GM19023 (cell line): ENCODE results near the gene HHAT.
A peak's percentile ranks its signal among the peaks of the same experiment; 100 is the strongest.

Source experiments
- ATAC-seq: cut with Tn5 transposase; IDR thresholded peaks from one replicate; pipeline ENCODE4 v1.9.1; 2021; ENCODE audit warnings: mild to moderate bottlenecking, moderate library complexity; ENCODE audit not compliant: unreplicated experiment

Gene HHAT

GRCh38 chr1:210663730-210664573 is 335.2 kb downstream of the HHAT start:
- no peak for ATAC-seq

DNA sequence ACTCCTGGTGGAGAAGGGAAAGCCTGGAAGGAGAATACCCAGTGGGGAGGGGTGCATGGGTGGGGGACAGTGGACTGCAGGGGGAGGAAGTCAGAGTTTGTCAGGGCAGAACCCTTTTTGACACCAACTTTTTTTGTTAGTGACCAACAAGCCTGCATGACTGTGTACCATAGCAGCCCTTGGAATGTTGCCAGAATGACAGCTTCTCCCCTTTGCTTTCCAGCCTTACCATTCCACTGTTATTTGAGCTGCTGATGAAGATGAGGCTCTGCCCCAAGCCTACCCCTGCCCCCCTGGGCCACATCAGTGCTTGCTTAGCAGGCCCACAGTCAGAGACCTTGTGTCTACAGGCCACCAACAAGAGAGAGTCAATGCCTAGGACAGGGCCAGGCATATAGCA is 341.2 kb downstream of the HHAT start:
- no peak for ATAC-seq

GRCh38 chr1:210674151-210674550 is 345.4 kb downstream of the HHAT start:
- ATAC-seq = no peak

GRCh38 chr1:210676539-210676938 is 347.8 kb downstream of the HHAT start:
- no peak for ATAC-seq

GRCh38 chr1:210677533-210677932 is 348.8 kb downstream of the HHAT start:
- ATAC-seq = no peak

- no peak for ATAC-seq
These were observed 349.6 kb downstream of the HHAT start for GRCh38 chr1:210678306-210678705.

- no peak for ATAC-seq
These were observed 352.5 kb downstream of the HHAT start for GRCh38 chr1:210681158-210681557.

DNA sequence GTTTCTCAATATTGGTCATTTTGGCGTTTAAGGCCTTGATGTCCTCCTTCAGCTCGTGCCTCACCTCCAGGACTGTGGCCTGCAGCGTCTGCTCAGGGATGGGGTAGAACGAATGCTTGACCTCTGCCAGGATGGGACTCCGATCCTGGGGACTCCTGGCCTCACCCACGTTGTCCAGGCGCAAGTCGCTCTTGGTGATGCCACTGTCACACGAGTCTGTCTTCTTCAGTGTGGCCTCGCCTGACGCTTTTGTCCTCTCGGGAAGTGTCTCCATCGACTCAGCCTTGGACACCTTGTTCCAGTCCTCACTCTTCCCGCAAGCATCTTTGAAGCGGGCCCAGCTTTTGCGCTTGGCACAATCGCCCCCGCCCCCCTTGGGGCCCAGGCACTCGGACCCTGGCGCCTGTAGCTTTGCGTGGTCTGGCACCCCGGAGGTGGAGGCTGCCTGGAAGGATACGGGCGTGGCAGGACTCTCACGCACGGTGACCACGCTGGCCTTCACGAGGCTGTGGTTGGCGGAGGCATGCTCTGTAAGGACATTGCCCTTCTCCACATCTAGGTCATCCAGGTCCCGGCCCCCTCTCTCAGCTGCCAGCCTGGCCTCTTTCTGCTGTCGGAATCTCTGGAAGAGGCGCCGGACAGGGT is 354.8 kb downstream of the HHAT start:
- ATAC-seq = no peak

- peak; percentile 89 for ATAC-seq
These were observed 356.0 kb downstream of the HHAT start for GRCh38 chr1:210684466-210685294.

- ATAC-seq = no peak
These were observed 356.6 kb downstream of the HHAT start for GRCh38 chr1:210685295-210685650.

- ATAC-seq = no peak
These were observed 358.1 kb downstream of the HHAT start for GRCh38 chr1:210686841-210687240.

GRCh38 chr1:210687582-210688279 is 359.0 kb downstream of the HHAT start:
- ATAC-seq = no peak

DNA sequence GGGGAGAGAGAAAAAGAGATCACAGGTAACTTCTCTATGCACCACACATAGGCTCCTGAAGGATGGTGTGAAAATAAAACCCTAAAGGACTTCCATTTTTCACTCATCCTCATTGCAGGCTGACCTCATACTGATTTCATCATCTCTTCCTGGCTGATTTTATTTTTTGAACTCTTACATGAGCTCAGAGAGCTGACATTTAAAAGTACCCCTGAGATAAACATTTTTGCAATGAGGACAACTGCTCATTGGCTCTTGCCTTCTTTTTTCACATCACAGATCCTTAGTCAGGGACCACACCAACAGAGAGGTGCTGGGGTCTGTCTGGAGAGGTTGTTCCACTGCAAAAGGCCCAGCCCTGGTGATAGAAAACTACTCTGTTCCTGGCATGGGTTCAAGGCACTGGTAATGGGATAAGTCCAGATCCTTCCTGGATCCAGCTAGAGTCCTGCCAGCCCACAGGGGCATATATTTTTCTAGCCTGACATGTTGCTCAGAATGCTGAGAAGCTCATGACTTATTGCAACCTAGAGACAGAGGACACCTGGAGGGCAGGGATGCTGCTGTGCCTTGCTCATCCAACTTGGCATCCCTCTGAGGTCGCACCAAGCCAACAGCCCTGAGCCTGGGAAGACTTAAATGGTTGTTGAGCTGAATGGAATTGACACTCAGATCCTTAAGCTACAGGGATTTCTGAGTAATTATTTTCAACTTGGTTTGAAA is 360.0 kb downstream of the HHAT start:
- no peak for ATAC-seq

- no peak for ATAC-seq
These were observed 361.1 kb downstream of the HHAT start for GRCh38 chr1:210689826-210690225.

DNA sequence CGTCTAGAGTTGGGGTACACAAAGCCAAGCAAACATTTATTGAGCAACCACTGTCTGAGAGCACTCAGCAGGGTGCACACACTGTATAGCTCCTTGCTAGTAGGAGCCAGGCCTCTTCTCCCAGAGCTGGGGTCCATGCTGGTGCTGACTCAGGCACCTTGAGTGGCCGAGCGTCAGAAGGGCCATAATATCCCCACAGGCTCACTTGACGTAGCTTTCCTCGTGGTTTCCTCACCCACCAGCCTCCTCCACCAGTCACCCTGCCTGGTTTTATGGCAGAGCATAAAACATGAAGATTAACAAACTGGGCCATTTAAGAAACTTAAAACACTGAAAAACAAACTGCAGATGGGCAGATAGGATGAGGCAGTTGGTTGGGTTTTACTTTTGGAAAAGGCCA is 361.5 kb downstream of the HHAT start:
- ATAC-seq = no peak

- no peak for ATAC-seq
These were observed 362.4 kb downstream of the HHAT start for GRCh38 chr1:210691039-210691610.

DNA sequence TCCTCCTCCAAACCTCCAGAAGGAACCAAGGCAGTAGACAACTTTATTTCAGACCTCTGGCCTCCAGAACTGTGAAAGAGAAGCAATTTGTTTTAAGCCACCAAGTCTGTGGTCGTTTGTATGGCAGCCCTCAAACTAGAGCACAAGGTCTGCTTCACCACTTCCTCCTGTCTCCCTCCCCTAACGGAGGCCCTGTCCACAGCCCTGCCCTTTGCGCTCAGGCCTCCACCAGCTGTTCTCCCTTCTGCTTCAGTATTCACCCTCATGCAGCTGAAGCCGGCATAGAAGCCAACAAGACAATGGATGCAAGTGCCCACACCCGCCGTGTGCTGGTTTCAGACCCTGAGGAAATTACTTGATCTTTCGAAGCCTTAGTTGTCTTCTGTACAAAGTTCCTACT is 364.1 kb downstream of the HHAT start:
- ATAC-seq = peak; percentile 30

DNA sequence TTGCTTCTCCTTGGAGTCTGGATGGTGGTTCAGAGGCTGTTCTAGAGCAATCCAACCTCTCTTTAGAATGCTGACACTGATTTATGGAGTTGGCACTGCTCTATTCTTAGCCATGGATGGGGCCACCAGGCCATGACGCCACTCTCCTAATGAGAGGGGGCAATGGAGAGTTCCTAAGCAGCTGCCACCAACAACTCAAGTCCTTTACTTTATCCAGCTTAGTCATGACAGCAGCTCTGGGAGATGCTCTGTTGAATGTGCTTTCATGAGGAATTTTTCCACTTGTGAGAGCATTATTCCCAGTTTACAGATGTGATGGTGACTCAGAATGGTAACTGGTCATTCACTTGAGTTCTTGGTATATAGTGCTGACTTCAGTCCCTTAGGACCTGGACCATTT is 366.3 kb downstream of the HHAT start:
- ATAC-seq = no peak

DNA sequence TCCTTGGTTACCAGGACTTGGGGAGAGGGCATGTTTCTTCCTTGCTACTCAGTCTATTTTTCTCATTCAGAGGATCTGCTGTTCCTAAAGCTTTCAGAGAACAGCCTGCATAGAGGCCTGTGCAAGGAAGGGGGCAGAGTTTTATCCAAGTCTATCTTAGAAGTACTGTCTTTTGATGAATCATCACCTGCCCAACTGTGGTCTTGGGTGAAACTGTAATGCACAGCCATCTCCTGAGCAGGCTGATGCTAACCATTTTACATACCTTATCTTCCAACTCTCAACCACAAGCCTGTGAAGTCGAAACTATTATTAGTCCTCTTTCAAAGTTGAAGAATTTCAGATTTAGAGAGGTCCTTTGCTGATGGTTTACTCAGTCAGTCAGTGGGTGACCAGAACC is 368.0 kb downstream of the HHAT start:
- peak; percentile 86 for ATAC-seq

DNA sequence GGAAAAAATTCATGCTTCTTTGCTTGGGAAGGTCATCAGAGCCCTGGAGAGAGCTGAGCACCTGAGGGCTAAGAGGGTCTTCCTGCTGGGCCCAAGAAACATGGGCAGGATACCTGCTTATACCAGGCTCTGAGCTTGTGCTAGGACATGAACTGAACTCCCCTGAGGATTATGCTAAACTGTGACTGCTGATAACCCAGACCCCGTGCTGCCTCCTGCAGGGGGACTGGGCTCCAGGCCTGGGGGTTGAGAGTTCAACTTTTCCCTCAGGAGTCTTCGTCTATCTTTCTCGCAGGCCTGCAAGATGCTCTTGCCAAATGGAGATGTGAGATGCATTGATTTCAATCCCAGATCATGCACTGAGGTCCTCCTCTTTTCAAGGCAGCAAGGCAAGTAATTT is 368.5 kb downstream of the HHAT start:
- peak; percentile 4 for ATAC-seq
